ENCODE measurements around the gene GCM1. TPM values are rescaled to one million over a fixed set of nuclear protein-coding genes. Genes with fewer than 3 reads are reported as not detected.

Gene GCM1
- polyA plus RNA-seq, 3 donors, result 0.08 TPM; not detected in 2

DNA sequence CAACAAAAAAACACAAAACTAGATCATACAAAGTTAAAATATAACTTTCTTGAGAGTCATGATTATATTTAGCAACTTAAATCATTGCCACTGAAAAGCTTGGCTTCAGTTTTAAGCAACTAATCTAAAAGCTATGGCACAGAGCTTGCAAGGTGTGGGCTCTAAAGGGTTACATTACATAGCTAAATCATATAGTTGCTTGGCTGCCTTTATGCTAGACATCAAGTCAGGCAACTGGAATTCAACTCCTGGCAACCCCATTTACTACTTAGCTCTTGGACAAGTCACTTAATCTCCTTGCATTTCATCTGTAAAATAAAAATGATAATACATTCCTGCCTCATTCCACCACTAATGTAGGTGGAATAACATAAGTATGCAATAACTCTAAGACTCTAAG is 40.9 kb upstream of the GCM1 start:
- H3K4me1 ChIP-seq (ENCODE audit: control insufficient read depth in 1 of 2, insufficient read depth in 2 of 2, low read length in 2 of 2), result peaks cover 3 to 20% of the 10 kb centered on the region in 2 donors
- no peaks in the 10 kb centered on the region for H3K36me3 ChIP-seq (replicated peaks in 1 of 2; ENCODE audit: control insufficient read depth in 1 of 2, insufficient read depth in 2 of 2, low read length in 2 of 2)
- Mint-ChIP-seq H3K36me3 (no peaks in the 10 kb centered on the region), H3K9me3 (peaks cover 0 to 5% (median 0%) of the 10 kb centered on the region in 7 donors), H3K27ac (no peak overlapping the region), H3K27me3 (ENCODE audit: low read depth in 3 of 3) (peaks cover 0 to 2% (median 2%) of the 10 kb centered on the region in 3 donors), H3K4me3 (no peak overlapping the region), H3K4me1 (peaks cover 14% of the 10 kb centered on the region)
- H3K79me2 ChIP-seq (ENCODE audit: insufficient read depth, low read length), result no peaks in the 10 kb centered on the region
- no peak overlapping the region for H3K9ac ChIP-seq (ENCODE audit: insufficient read depth, low read length, poor library complexity, severe bottlenecking)
- H4K20me1 ChIP-seq (ENCODE audit: insufficient read depth, low read length), result no peaks in the 10 kb centered on the region
- peak overlapping the region; percentile 11 for H2AFZ ChIP-seq (ENCODE audit: insufficient read depth, low read depth, low read length, poor library complexity, severe bottlenecking)
- no peak overlapping the region for H3K4me2 ChIP-seq (replicated peaks; ENCODE audit: extremely low read depth, low read length, poor library complexity, severe bottlenecking)
- H3K27ac ChIP-seq (ENCODE audit: low read depth in 1 of 2, low read length in 2 of 2), result no peak overlapping the region
- H3K9me3 ChIP-seq (replicated peaks in 1 of 2; ENCODE audit: control insufficient read depth in 1 of 2, insufficient read depth in 1 of 2, low read length in 2 of 2), result no peaks in the 10 kb centered on the region
- no peaks in the 10 kb centered on the region for H3K27me3 ChIP-seq (ENCODE audit: control insufficient read depth in 2 of 2, insufficient read depth in 2 of 2, low read length in 2 of 2)
- DNase-seq, result no peak
- H3K4me3 ChIP-seq (replicated peaks in 1 of 3; ENCODE audit: low read depth in 2 of 3, low read length in 3 of 3), result no peak overlapping the region
- TF ChIP-seq CTCF (IDR thresholded peaks at IDR 0.05), result no peak
- intact Hi-C loops (cut with micrococcal nuclease), result no loop called here

DNA sequence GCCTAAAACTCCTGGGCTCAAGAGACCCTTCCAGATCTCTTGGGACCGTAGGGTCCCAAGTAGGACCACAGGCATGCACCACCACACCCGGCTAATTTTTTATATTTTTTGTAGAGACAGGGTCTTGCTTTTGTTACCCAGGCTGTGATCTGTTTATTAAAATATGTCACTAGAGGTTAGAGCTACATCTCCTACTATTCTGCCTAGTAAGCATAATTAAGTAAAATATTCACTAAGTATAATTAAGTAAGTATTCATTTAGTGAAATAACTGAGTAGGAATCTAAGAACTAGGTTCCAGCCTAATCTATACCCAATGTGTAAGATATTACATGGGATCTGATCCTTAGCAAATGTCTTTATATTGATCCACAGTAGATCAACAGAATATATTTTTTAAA is 40.2 kb upstream of the GCM1 start:
- Histone ChIP-seq H3K4me3 (replicated peaks in 1 of 3; ENCODE audit: low read depth in 2 of 3, low read length in 3 of 3) (no peak overlapping the region), H3K9ac (ENCODE audit: insufficient read depth, low read length, poor library complexity, severe bottlenecking) (no peak overlapping the region)

More for the DNA sequence above, 40.2 kb upstream of the GCM1 start:
- no peaks in the 10 kb centered on the region for H3K36me3 ChIP-seq (replicated peaks in 1 of 2; ENCODE audit: control insufficient read depth in 1 of 2, insufficient read depth in 2 of 2, low read length in 2 of 2)
- H3K79me2 ChIP-seq (ENCODE audit: insufficient read depth, low read length), result no peaks in the 10 kb centered on the region
- H3K9me3 ChIP-seq (replicated peaks in 1 of 2; ENCODE audit: control insufficient read depth in 1 of 2, insufficient read depth in 1 of 2, low read length in 2 of 2), result no peaks in the 10 kb centered on the region
- Mint-ChIP-seq H3K4me3 (no peak overlapping the region), H3K27me3 (ENCODE audit: low read depth in 3 of 3) (peaks cover 0 to 2% (median 2%) of the 10 kb centered on the region in 3 donors), H3K4me1 (peaks cover 19% of the 10 kb centered on the region), H3K27ac (peak overlapping the region in 3 of 7 donors; percentile 19 to 23 (median 20)), H3K36me3 (no peaks in the 10 kb centered on the region), H3K9me3 (peaks cover 0 to 5% (median 0%) of the 10 kb centered on the region in 7 donors)
- TF ChIP-seq CTCF (IDR thresholded peaks at IDR 0.05), result no peak
- H3K27me3 ChIP-seq (ENCODE audit: control insufficient read depth in 2 of 2, insufficient read depth in 2 of 2, low read length in 2 of 2), result no peaks in the 10 kb centered on the region
- peaks cover 3 to 20% of the 10 kb centered on the region in 2 donors for H3K4me1 ChIP-seq (ENCODE audit: control insufficient read depth in 1 of 2, insufficient read depth in 2 of 2, low read length in 2 of 2)
- no peak for DNase-seq
- no peaks in the 10 kb centered on the region for H4K20me1 ChIP-seq (ENCODE audit: insufficient read depth, low read length)
- no CpG with 5 or more reads among the region's 2 CpGs for WGBS (ENCODE audit: insufficient coverage)
- H3K4me2 ChIP-seq (replicated peaks; ENCODE audit: extremely low read depth, low read length, poor library complexity, severe bottlenecking), result no peak overlapping the region
- intact Hi-C loops (cut with micrococcal nuclease), result no loop called here
- no peak overlapping the region for H2AFZ ChIP-seq (ENCODE audit: insufficient read depth, low read depth, low read length, poor library complexity, severe bottlenecking)
- no peak overlapping the region for H3K27ac ChIP-seq (ENCODE audit: low read depth in 1 of 2, low read length in 2 of 2)
